NCI-H1048 (cell line): Measurements from ENCODE around the gene E2F1.
"Not testable (repeated sequence)": the region's sequence is repeated elsewhere in the genome, so short reads cannot be mapped to it uniquely, and the experiment has no call there.

Experiments
- DNase-seq: peaks from one replicate; lab custom pipeline; 2025; lab: John Stamatoyannopoulos, UW

E2F1 gene

GRCh38 chr20:33710681-33711445 lies 24.7 kb upstream of the E2F1 start:
- DNase-seq, result no peak

DNA sequence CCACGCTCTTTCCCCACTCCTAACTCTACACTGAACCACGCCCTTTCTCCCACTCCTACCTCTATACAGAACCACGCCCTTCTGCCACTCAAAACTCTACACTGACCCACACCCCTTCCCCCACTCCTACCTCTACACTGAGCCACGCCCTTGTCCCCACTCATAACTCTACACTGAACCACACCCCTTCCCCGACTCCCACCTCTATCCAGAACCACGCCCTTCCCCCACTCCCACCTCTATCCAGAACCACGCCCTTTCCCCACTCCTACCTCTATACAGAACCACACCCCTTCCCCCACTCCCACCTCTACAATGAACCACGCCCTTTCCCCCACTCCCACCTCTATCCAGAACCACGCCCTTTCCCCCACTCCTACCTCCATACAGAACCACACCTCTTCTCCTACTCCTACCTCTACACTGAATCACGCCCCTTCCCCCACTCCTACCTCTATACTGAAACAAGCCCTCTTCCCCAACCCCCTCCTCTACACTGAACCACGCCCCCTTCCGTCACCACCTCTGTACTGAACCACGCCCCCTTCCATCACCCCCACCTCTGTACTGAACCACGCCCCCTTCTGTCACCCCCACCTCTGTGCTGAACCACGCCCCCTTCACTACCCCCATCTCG lies 23.8 kb upstream of the E2F1 start:
- DNase-seq, result no peak

GRCh38 chr20:33709398-33709797 lies 23.2 kb upstream of the E2F1 start:
- DNase-seq, result no peak

- DNase-seq, result no peak
Measured at GRCh38 chr20:33707668-33708067, 21.5 kb upstream of the E2F1 start.

- DNase-seq, result no peak
Measured at GRCh38 chr20:33704197-33704924, 18.2 kb upstream of the E2F1 start.

GRCh38 chr20:33703498-33704137 lies 17.4 kb upstream of the E2F1 start:
- no peak for DNase-seq

- no peak for DNase-seq
Measured at GRCh38 chr20:33702861-33703260, 16.7 kb upstream of the E2F1 start.

GRCh38 chr20:33701629-33702450 lies 15.7 kb upstream of the E2F1 start:
- DNase-seq, result no peak

DNA sequence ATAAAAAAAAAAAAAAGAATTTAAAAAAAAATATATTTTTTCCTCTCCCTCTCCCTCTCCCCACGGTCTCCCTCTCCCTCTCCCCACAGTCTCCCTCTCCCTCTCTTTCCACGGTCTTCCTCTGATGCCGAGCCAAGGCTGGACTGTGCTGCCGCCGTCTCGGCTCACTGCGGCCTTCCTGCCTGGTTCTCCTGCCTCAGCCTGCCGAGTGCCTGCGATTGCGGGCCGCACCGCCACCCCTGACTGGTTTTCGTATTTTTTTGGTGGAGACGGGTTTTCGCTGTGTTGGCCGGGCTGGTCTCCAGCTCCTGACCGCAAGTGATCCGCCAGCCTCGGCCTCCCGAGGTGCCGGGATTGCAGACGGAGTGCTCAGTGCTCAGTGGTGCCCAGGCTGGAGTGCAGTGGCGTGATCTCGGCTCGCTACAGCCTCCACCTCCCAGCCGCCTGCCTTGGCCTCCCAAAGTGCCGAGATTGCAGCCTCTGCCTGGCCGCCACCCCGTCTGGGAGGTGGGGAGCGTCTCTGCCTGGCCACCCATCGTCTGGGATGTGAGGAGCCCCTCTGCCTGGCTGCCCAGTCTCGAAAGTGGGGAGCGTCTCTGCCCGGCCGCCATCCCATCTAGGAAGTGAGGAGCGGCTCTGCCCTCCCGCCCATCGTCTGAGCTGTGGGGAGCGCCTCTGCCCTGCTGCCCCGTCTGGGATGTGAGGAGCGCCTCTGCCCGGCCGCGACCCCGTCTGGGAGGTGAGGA lies 14.7 kb upstream of the E2F1 start:
- DNase-seq, result not testable (repeated sequence)

DNA sequence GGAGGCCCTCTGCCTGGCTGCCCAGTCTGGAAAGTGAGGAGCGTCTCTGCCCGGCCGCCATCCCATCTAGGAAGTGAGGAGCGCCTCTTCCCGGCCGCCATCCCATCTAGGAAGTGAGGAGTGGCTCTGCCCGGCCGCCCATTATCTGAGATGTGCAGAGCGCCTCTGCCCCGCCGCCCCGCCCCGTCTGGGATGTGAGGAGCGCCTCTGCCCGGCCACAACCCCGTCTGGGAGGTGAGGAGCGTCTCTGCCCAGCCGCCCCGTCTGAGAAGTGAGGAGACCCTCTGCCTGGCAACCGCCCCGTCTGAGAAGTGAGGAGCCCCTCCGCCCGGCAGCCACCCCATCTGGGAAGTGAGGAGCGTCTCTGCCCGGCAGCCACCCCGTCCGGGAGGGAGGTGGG lies 12.8 kb upstream of the E2F1 start:
- not testable (repeated sequence) for DNase-seq

DNA sequence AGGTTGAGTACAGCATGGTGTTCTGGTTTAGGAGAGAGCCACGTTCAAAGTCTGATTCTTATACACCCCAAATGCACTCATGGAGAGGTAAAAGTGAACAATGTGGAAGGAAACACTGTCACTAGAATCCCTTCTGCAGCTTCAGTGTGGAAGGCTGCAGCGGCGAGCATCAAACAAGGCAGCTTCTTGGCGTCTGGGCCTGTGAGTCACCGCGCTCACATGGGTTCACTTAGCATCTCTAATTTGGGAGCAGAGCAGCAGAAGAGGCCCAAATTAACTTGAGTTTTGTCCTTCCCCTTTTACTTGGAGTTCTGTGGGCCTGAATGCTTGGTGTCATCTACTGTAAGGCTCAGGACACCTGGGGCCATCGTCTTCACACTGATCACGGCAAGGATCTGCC lies 10.9 kb upstream of the E2F1 start:
- no peak for DNase-seq

- no peak for DNase-seq
Measured at GRCh38 chr20:33696448-33696847, 10.3 kb upstream of the E2F1 start.

DNA sequence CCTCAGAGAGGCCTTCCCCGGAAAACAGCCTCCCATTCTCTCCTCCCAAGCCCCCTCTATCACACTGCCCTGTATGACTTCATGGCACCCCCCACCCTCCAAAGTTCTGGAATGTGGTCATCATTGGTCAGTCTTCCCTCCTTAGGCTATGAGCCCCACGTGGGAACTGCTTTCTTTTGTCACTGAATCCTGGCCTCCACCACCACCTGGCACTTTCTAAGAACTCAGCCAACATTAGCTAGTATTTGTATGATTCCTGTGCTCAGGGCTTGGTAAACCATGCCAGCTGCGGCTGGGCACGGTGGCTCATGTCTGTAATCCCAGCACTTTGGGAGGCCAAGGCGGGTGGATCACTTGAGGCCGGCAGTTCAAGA lies 8.4 kb upstream of the E2F1 start:
- no peak for DNase-seq

DNA sequence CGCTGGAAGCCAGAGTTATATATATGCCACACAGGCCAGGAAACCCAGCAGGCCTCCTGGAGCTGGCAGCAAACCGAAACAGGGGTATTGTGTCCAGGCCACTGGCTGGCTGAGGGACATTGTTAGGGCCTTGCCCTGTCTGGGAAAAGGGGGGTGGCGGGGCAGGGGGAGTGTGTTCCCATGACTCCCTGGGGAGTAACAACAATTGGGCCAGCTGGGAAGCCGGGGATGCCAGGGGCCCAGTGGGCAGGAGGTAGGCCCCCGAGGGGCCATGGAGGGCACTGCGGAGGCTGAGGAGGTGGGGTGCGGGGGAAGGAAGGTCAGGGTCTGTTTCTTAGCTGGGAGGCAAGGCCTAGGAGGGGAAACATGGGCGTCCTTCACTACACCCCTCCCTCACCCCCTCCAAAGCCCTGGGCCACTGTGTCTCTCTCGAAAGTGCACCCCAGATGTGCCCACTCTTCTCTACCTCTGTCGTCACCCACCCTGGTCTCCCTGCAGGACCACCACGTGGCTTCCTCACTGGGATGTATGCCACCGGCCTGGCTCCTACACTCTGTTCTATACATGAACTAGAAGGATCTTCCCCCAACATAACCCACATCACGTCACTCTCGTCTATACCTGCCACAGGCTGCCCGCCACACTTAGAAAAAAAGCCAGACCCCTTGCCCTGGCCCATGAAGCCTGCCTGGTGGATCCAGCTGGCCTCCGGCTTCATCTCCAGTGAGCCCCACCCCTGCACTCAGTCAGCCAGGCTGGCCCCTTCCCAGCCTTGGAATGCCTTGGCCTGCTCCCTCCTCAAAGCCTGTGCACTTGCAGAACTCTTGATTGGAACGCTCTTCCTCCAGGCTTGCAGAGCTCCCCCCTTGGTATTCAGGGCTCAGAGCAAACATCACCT lies 7.8 kb upstream of the E2F1 start:
- no peak for DNase-seq

- DNase-seq, result no peak
Measured at GRCh38 chr20:33693289-33693688, 7.1 kb upstream of the E2F1 start.

- DNase-seq, result no peak
Measured at GRCh38 chr20:33689973-33690372, 3.8 kb upstream of the E2F1 start.

DNA sequence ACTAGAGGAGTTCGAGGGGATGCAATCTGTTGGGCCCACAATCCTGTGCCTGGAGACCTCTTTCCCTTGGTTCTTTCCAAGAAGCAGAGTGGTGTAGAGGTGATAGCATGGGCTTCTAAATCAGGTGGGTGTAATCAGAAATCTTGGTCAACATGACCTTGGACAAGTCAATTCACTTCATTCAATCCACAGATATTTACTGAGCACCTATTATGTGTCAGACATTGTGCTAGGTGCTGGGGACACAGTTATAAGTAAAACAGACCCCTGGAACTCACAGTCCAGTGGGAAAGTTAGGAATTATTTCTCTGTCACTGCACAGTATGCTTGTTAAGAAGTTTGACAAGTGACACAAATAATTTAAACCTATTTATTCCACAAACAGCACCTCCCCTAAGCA lies 3.3 kb upstream of the E2F1 start:
- no peak for DNase-seq

- no peak for DNase-seq
Measured at GRCh38 chr20:33688938-33689424, 2.8 kb upstream of the E2F1 start.

DNA sequence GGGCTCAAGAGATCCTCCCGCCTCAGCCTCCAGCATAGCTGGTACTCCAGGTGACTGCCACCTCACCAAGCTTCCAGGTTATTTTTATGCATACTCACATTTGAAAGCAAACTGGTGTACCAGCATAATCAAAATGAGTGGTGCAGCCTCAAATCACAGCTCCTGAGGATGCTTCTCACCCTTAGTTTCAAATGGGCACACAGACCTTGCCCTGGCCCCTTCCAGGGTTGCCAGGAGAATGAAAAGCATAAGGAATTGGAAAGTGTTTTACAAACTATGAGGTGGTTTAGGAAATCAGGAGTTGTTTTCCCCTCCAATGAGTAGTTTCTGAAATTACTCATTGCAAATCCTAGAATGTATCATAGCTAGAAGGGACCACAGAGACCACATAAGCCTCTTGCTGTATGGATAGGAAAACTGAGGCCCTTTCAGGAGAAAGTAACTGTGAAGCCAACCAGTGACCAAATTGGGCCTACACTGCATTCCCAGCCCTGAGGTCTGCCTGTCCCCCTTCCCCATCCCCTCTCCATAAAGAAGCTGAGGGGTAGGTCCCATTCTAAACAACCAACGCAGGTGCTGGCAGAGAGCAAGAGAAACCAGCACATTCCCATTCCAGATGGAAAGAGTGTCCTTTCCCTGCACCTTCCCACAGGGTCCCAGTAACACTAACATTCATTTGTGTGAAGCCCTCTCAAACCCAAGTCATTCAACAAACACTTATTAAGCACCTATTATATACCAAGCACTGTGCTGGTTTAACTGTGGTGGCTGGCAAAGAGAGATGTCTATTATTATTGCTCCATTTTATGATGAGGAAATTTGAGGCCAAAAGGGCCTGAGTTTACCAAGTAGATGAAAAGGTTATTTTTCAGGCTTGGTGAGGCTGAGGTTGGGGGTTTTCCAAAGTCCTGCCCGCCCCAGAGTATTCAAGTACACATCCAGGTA lies 2.1 kb upstream of the E2F1 start:
- DNase-seq, result no peak
